Measurements from ENCODE around the gene USP54.
A peak's percentile ranks its signal among the peaks of the same experiment; 100 is the strongest.

USP54 gene

GRCh38 chr10:73529089-73529832 lies 61.9 kb downstream of the USP54 start:
- DNase-seq, result peak; percentile 78

GRCh38 chr10:73522263-73522662 lies 68.9 kb downstream of the USP54 start:
- DNase-seq, result peak; percentile 11

GRCh38 chr10:73519336-73519735 lies 71.8 kb downstream of the USP54 start:
- DNase-seq, result no peak

GRCh38 chr10:73517166-73517888 lies 73.8 kb downstream of the USP54 start:
- DNase-seq, result peak; percentile 19

GRCh38 chr10:73512207-73512743 lies 78.9 kb downstream of the USP54 start:
- no peak for DNase-seq

- DNase-seq, result no peak
Observed at GRCh38 chr10:73509695-73510094, 81.4 kb downstream of the USP54 start.

GRCh38 chr10:73506491-73506890 lies 84.7 kb downstream of the USP54 start:
- DNase-seq, result peak; percentile 22

- DNase-seq, result no peak
Observed at GRCh38 chr10:73506074-73506473, 85.1 kb downstream of the USP54 start.

- DNase-seq, result no peak
Observed at GRCh38 chr10:73503037-73503436, 88.1 kb downstream of the USP54 start.

- DNase-seq, result no peak
Observed at GRCh38 chr10:73501651-73502050, 89.5 kb downstream of the USP54 start.

GRCh38 chr10:73497623-73498022 lies 93.5 kb downstream of the USP54 start:
- DNase-seq, result no peak

GRCh38 chr10:73495884-73496674 lies 95.1 kb downstream of the USP54 start, which contains the start of gene PPP3CB:
TSS of gene PPP3CB (minus strand) at chr10:73496024. CDS start at chr10:73495889, 135 bp downstream.
- DNase-seq, result peak; percentile 97

GRCh38 chr10:73495226-73495883 lies 95.8 kb downstream of the USP54 start:
- DNase-seq, result peak; percentile 95

GRCh38 chr10:73494877-73495225 lies 96.3 kb downstream of the USP54 start:
- no peak for DNase-seq

- no peak for DNase-seq
Observed at GRCh38 chr10:73494213-73494612, 96.9 kb downstream of the USP54 start.

GRCh38 chr10:73493781-73494180 lies 97.4 kb downstream of the USP54 start:
- peak; percentile 96 for DNase-seq

GRCh38 chr10:73486601-73487000 lies 104.5 kb downstream of the USP54 start:
- no peak for DNase-seq

- no peak for DNase-seq
Observed at GRCh38 chr10:73485320-73485719, 105.8 kb downstream of the USP54 start.

- DNase-seq, result peak; percentile 71
Observed at GRCh38 chr10:73480158-73480557, 111.0 kb downstream of the USP54 start.

- no peak for DNase-seq
Observed at GRCh38 chr10:73478636-73479035, 112.5 kb downstream of the USP54 start.

GRCh38 chr10:73471226-73471625 lies 119.9 kb downstream of the USP54 start:
- no peak for DNase-seq

GRCh38 chr10:73469579-73469978 lies 121.6 kb downstream of the USP54 start:
- DNase-seq, result no peak
